HepG2 (cell line): Measurements from ENCODE around the gene EPB41L1. TPM values are rescaled to one million over a fixed set of nuclear protein-coding genes. Genes with fewer than 3 reads are reported as not detected.

Experiments used
- ATAC-seq: fragments of 200-7000 bp; cut with Tn5 transposase; 3 replicates; pipeline ENCODE4 v1.9.1; 2020; ENCODE audit warnings: mild to moderate bottlenecking, moderate library complexity
- BruUV-seq: library from RNA; stranded (reverse); fragments of 400-500 nt; replicated peaks from 2 replicates; lab custom pipeline; 2021; lab: Mats Ljungman, UMichigan
- CTCF ChIA-PET: fragments of 300-600 bp; formaldehyde crosslinking; extraction: SDS; loops from one replicate; lab custom pipeline; 2021; ENCODE audit warnings: low total read pairs, inconsistent platforms, low intra/inter-chr PET ratio; lab: Yijun Ruan, JAX
- POLR2A ChIA-PET: fragments of 350-600 bp; sonication (Branson Sonifier 250); formaldehyde crosslinking; loops from one replicate; lab custom pipeline; 2020; ENCODE audit warnings: antibody characterized with exemption, inconsistent platforms; lab: Yijun Ruan, JAX
- DNase-seq: peaks from one replicate; pipeline ENCODE4 v3.0.0-alpha.2; 2015; ENCODE audit warnings: low spot score
- FAIRE-seq: peaks from 3 replicates; lab custom pipeline; 2011; peaks lifted over from hg19 to GRCh38; lab: Jason Lieb, UNC
- H2AFZ ChIP-seq: one replicate; pipeline ENCODE4 v1.6.1; 2011; ENCODE audit warnings: low read length, inconsistent platforms
- H3K27ac ChIP-seq: fragments of 300-600 bp; 3 replicates; pipeline ENCODE4 v1.8.0; 2011; ENCODE audit warnings: mixed run types, mild to moderate bottlenecking, mixed read lengths, low read length, inconsistent platforms; ENCODE audit not compliant: insufficient read depth; ENCODE audit errors: extremely low read length
- H3K27me3 ChIP-seq, 2 experiments: fragments of 200-600 bp in 1 of 2; 2 replicates in 1 of 2; 3 replicates in 1 of 2; pipeline versions ENCODE4 v1.6.0 to v1.8.0; 2011; ENCODE audit warnings: low read length in 2 of 2, mild to moderate bottlenecking in 2 of 2, moderate library complexity in 2 of 2, inconsistent platforms in 1 of 2; ENCODE audit not compliant: insufficient read depth in 2 of 2, control insufficient read depth in 1 of 2
- H3K36me3 ChIP-seq, 2 experiments: fragments of 200-600 bp in 1 of 2; replicated peaks in 1 of 2; 2 replicates in 1 of 2; 3 replicates in 1 of 2; pipeline versions ENCODE4 v1.5.1 to v1.8.0; 2011; ENCODE audit warnings: low read length in 2 of 2, inconsistent platforms in 1 of 2; ENCODE audit not compliant: insufficient read depth in 2 of 2, control insufficient read depth in 1 of 2
- H3K4me1 ChIP-seq: 2 replicates; pipeline ENCODE4 v1.5.1; 2012; ENCODE audit warnings: low read length, inconsistent platforms; ENCODE audit not compliant: insufficient read depth
- H3K4me2 ChIP-seq: 2 replicates; pipeline ENCODE4 v1.6.0; 2011; ENCODE audit warnings: low read depth, low read length, inconsistent platforms
- H3K4me3 ChIP-seq, 3 experiments: fragments of 200-600 bp in 1 of 3; sonication (generic), shearing (Covaris generic) in 1 of 3; replicated peaks in 1 of 3; 2 replicates each; pipeline ENCODE4 v1.5.1; 2011 to 2016; ENCODE audit warnings: low read length in 3 of 3, inconsistent platforms in 2 of 3, low read depth in 2 of 3, mild to moderate bottlenecking in 2 of 3, control low read depth in 1 of 3, mixed read lengths in 1 of 3; ENCODE audit not compliant: insufficient read depth in 1 of 3
- H3K79me2 ChIP-seq: one replicate; pipeline ENCODE4 v1.6.1; 2011; ENCODE audit warnings: low read length, inconsistent platforms; ENCODE audit not compliant: insufficient read depth
- H3K9ac ChIP-seq: 2 replicates; pipeline ENCODE4 v1.6.0; 2011; ENCODE audit warnings: mild to moderate bottlenecking, low read depth, low read length, inconsistent platforms; ENCODE audit not compliant: insufficient read depth
- H3K9me3 ChIP-seq: 2 replicates; pipeline ENCODE4 v1.5.1; 2012; ENCODE audit warnings: mild to moderate bottlenecking, low read length
- H4K20me1 ChIP-seq: 2 replicates; pipeline ENCODE4 v1.6.0; 2011; ENCODE audit warnings: inconsistent platforms, mild to moderate bottlenecking, low read length, moderate library complexity; ENCODE audit not compliant: insufficient read depth
- NR2F6 ChIP-seq, 2 experiments: IDR thresholded peaks; 2 replicates each; pipeline ENCODE4 v1.6.1; 2016; ENCODE audit warnings: antibody characterized with exemption in 1 of 2, mild to moderate bottlenecking in 1 of 2
- THAP11 ChIP-seq: IDR thresholded peaks from 2 replicates; pipeline ENCODE4 v1.6.1; 2016; ENCODE audit warnings: missing biosample characterization, missing genetic modification reagents
- USF2 ChIP-seq, 2 experiments: sonication (generic) in 1 of 2; formaldehyde crosslinking in 1 of 2; IDR thresholded peaks; 2 replicates each; pipeline versions ENCODE4 v1.5.1 to v1.6.1; 2011 to 2020; ENCODE audit warnings: borderline replicate concordance in 1 of 2, low read depth in 1 of 2, low read length in 1 of 2, mild to moderate bottlenecking in 1 of 2, missing genetic modification reagents in 1 of 2, moderate library complexity in 1 of 2
- XBP1 ChIP-seq: sonication (generic); formaldehyde crosslinking; IDR thresholded peaks from 2 replicates; pipeline ENCODE4 v1.5.0; 2020; ENCODE audit warnings: missing genetic modification reagents
- ZBTB33 ChIP-seq: sonication (generic); formaldehyde crosslinking; IDR thresholded peaks from 2 replicates; pipeline ENCODE4 v1.4.0; 2020; ENCODE audit warnings: missing genetic modification reagents
- ZFP91 ChIP-seq: sonication (generic); formaldehyde crosslinking; IDR thresholded peaks from 2 replicates; pipeline ENCODE4 v1.9.0; 2022; ENCODE audit warnings: missing genetic modification reagents, mild to moderate bottlenecking, borderline replicate concordance
- ZNF235 ChIP-seq: sonication (generic); formaldehyde crosslinking; IDR thresholded peaks from 2 replicates; pipeline ENCODE4 v1.8.1; 2023; ENCODE audit warnings: mild to moderate bottlenecking, missing genetic modification reagents, borderline replicate concordance
- ZNF614 ChIP-seq: IDR thresholded peaks from 2 replicates; pipeline ENCODE4 v1.6.1; 2018; ENCODE audit warnings: missing biosample characterization, missing genetic modification reagents, inconsistent platforms, borderline replicate concordance
- WGBS: methylation state at CpG from one replicate; pipeline ENCODE4 v1.1.6; 2017; ENCODE audit warnings: low lambda C conversion rate; 5-methylcytosine and 5-hydroxymethylcytosine counted together
- in situ Hi-C: cut with HindIII; loops from 2 replicates; pipeline ENCODE4 v1.10.0; 2017; ENCODE audit warnings: low pct_unique_long_range_greater_than_20kb; ENCODE audit not compliant: extremely low pct_ligation_motif_present
- intact Hi-C: fragments of 100-400 bp; cut with micrococcal nuclease; formaldehyde crosslinking; loops from one replicate; pipeline ENCODE4 v1.10.0; 2022; ENCODE audit not compliant: unreplicated experiment
- polyA plus RNA-seq, 8 experiments: library from polyadenylated mRNA; depleted of rRNA in 3 of 8; stranded (reverse) in 7 of 8; unstranded in 1 of 8; fragments of >200 nt; fragmentation: Illumina TruSeq in 4 of 8; extraction: Trizol in 4 of 8; gene quantifications; 2 replicates each; pipeline versions ENCODE4 v1.2.1 to v1.2.3, GENCODE V29; 2011 to 2016; ENCODE audit warnings: low read depth in 4 of 8, missing spikeins in 1 of 8, mixed read lengths in 1 of 8; ENCODE audit not compliant: insufficient read depth in 1 of 8
- total RNA-seq, 5 experiments: library from RNA; depleted of rRNA; stranded (reverse); fragments of >200 nt; fragmentation: Illumina TruSeq; extraction: Trizol; gene quantifications; 2 replicates each; pipeline ENCODE4 v1.2.3, GENCODE V29; 2016; ENCODE audit warnings: low read depth in 1 of 5

Gene EPB41L1
- total and polyA plus RNA-seq, 2 of the 13 experiments (the other 11 are each of a cell fraction or from before 2014, with no cell fraction given), result 16.7 to 39.0 TPM

- FAIRE-seq (no peak), ATAC-seq (no peak), DNase-seq (no peak)
- in situ Hi-C loops, result no loop called here
- Histone ChIP-seq H3K27me3 (no peaks in the 10 kb centered on the region), H4K20me1 (no peaks in the 10 kb centered on the region), H3K9ac (no peak overlapping the region), H3K4me2 (no peak overlapping the region), H3K27ac (no peak overlapping the region), H2AFZ (no peak overlapping the region), H3K9me3 (no peaks in the 10 kb centered on the region), H3K36me3 (peaks cover 13% of the 10 kb centered on the region in 2 experiments), H3K4me3 (no peak overlapping the region), H3K79me2 (no peaks in the 10 kb centered on the region), H3K4me1 (peaks cover 46% of the 10 kb centered on the region)
- BruUV-seq, result no TSS peak
- intact Hi-C loops, result no loop called here
- WGBS, result 90% methylated on average over 15 of the region's 15 CpGs
- POLR2A ChIA-PET, result interaction anchor here (1.0 to 4.5 kb wide), 4 partner anchors 12 to 231 kb away, joined by 4 to 18 read pairs (median 6); partner anchors contain the start of gene SCAND1
- CTCF ChIA-PET, result no interaction called here
- peak; percentile 71 for TF ChIP-seq ZBTB33 (CRISPR knock-in tag)
- TF ChIP-seq ZNF235 (CRISPR knock-in tag), result no peak
- no peak for TF ChIP-seq USF2 (IDR thresholded peaks at IDR 0.05; ENCODE audit: low read depth, low read length)
- no peak for TF ChIP-seq USF2 (CRISPR knock-in tag; IDR thresholded peaks at IDR 0.05; ENCODE audit: borderline replicate concordance)
- no peak for TF ChIP-seq XBP1 (CRISPR knock-in tag)
- peak; percentile 61; the same call in 1 of the 2 replicates for TF ChIP-seq ZFP91 (CRISPR knock-in tag)
- peak; percentile 54; the same call in 1 of the 2 replicates for TF ChIP-seq NR2F6 (IDR thresholded peaks at IDR 0.05)
- TF ChIP-seq NR2F6 (CRISPR knock-in tag; IDR thresholded peaks at IDR 0.05), result no peak
- no peak for TF ChIP-seq THAP11 (CRISPR knock-in tag)
- no peak; the same call in 1 of the 2 replicates for TF ChIP-seq ZNF614
These were observed 30.6 kb downstream of the EPB41L1 start for GRCh38 chr20:36184816-36185776.
